ENCODE measurements around the gene PLCG2. TPM values are rescaled to one million over a fixed set of nuclear protein-coding genes. Genes with fewer than 3 reads are reported as not detected.

Gene PLCG2
- total RNA-seq, 2 experiments from 2014 or later = 11.0 to 13.3 TPM

GRCh38 chr16:81816793-81817210, 37.7 kb downstream of the PLCG2 start:
- DNase-seq = no peak
- POLR2A ChIA-PET = no interaction called here
- CTCF ChIA-PET = no interaction called here
- Mint-ChIP-seq H3K36me3 (ENCODE audit: low read depth) (peaks cover 5% of the 10 kb centered on the region), H3K27ac (no peak overlapping the region), H3K9me3 (no peaks in the 10 kb centered on the region), H3K4me3 (no peak overlapping the region), H3K27me3 (no peaks in the 10 kb centered on the region), H3K4me1 (peaks cover 12% of the 10 kb centered on the region)

- POLR2A ChIA-PET = no interaction called here
- no peak overlapping the region for H3K4me3 Mint-ChIP-seq
- peaks cover 12% of the 10 kb centered on the region for H3K4me1 Mint-ChIP-seq
- H3K27ac Mint-ChIP-seq = no peak overlapping the region
- peaks cover 5% of the 10 kb centered on the region for H3K36me3 Mint-ChIP-seq (ENCODE audit: low read depth)
- H3K9me3 Mint-ChIP-seq = no peaks in the 10 kb centered on the region
- H3K27me3 Mint-ChIP-seq = no peaks in the 10 kb centered on the region
- DNase-seq = no peak
- CTCF ChIA-PET = no interaction called here
These were observed 38.2 kb downstream of the PLCG2 start for GRCh38 chr16:81817296-81817695.

GRCh38 chr16:81817789-81818567, 38.9 kb downstream of the PLCG2 start:
- Mint-ChIP-seq H3K4me3 (no peak overlapping the region), H3K4me1 (peaks cover 12% of the 10 kb centered on the region), H3K27ac (peak overlapping the region; percentile 45), H3K9me3 (no peaks in the 10 kb centered on the region), H3K27me3 (no peaks in the 10 kb centered on the region), H3K36me3 (ENCODE audit: low read depth) (no peaks in the 10 kb centered on the region)
- POLR2A ChIA-PET = no interaction called here
- no peak for DNase-seq
- CTCF ChIA-PET = interaction anchor here (0.6 to 1.0 kb wide), 2 partner anchors 20 to 55 kb away, joined by 3 read pairs; no protein-coding TSS in a partner anchor

- POLR2A ChIA-PET = no interaction called here
These were observed 39.4 kb downstream of the PLCG2 start for GRCh38 chr16:81818568-81818896.

DNA sequence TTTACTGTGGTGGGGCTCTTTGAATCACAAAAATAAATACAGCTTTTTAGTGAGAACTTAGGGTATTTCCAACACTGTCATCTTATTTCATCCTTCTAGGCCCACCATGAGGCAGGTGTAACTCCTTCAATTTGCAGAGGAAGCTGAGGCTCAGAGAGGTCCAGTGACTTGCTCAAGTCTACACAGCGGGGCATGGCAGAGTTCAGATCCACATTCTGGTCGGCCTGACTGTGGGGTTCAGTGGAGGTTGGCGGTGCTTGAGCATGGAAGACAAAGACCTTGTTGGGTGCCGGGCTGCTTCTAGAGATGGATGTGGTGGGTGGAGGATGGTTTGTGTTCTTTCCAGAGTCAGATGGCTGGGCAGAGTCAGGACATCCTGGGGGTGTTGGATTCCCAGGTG, 39.8 kb downstream of the PLCG2 start:
- POLR2A ChIA-PET = no interaction called here

More at GRCh38 chr16:81818568-81818896, 39.4 kb downstream of the PLCG2 start:
- H3K27ac Mint-ChIP-seq = no peak overlapping the region
- peaks cover 13% of the 10 kb centered on the region for H3K4me1 Mint-ChIP-seq
- no peak overlapping the region for H3K4me3 Mint-ChIP-seq
- H3K36me3 Mint-ChIP-seq (ENCODE audit: low read depth) = no peaks in the 10 kb centered on the region
- CTCF ChIA-PET = interaction anchor here (0.5 to 1.0 kb wide), 3 partner anchors 20 to 638 kb away, joined by 3 read pairs; no protein-coding TSS in a partner anchor
- DNase-seq = no peak
- no peaks in the 10 kb centered on the region for H3K27me3 Mint-ChIP-seq
- no peaks in the 10 kb centered on the region for H3K9me3 Mint-ChIP-seq

GRCh38 chr16:81821436-81822128, 42.5 kb downstream of the PLCG2 start:
- Mint-ChIP-seq H3K4me3 (no peak overlapping the region), H3K9me3 (no peaks in the 10 kb centered on the region), H3K27ac (no peak overlapping the region), H3K36me3 (ENCODE audit: low read depth) (no peaks in the 10 kb centered on the region), H3K4me1 (peaks cover 13% of the 10 kb centered on the region), H3K27me3 (no peaks in the 10 kb centered on the region)
- POLR2A ChIA-PET = no interaction called here
- CTCF ChIA-PET = no interaction called here
- DNase-seq = no peak

More for the DNA sequence above, 39.8 kb downstream of the PLCG2 start:
- no peak overlapping the region for H3K4me3 Mint-ChIP-seq
- DNase-seq = no peak
- no peaks in the 10 kb centered on the region for H3K36me3 Mint-ChIP-seq (ENCODE audit: low read depth)
- CTCF ChIA-PET = interaction anchor here (0.5 to 1.0 kb wide), 3 partner anchors 21 to 637 kb away, joined by 3 read pairs; no protein-coding TSS in a partner anchor
- H3K4me1 Mint-ChIP-seq = peaks cover 13% of the 10 kb centered on the region
- no peaks in the 10 kb centered on the region for H3K27me3 Mint-ChIP-seq
- no peaks in the 10 kb centered on the region for H3K9me3 Mint-ChIP-seq
- H3K27ac Mint-ChIP-seq = no peak overlapping the region

DNA sequence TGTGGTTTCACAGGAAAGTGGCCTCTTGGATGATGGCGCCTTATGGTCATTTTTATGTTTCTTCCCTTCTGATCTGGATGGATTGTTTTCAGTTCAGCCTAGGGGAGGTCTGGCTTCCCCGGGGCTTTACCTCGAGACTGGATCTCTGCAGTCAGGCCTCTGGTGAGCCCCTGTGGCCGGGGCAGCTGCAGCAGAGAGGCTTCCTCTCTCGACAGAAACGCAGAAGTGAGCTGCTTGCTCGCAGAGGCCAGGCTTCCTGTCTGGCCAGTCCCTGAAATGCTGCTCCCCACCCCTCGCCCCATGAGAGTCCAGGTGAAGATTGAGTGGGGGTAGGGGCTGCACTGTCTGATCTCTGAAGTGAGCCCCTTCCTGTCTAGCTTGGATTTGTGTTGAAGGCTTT, 44.0 kb downstream of the PLCG2 start:
- no peak overlapping the region for H3K4me3 Mint-ChIP-seq
- DNase-seq = no peak
- no peaks in the 10 kb centered on the region for H3K9me3 Mint-ChIP-seq
- peaks cover 4% of the 10 kb centered on the region for H3K4me1 Mint-ChIP-seq
- H3K27me3 Mint-ChIP-seq = no peaks in the 10 kb centered on the region
- POLR2A ChIA-PET = no interaction called here
- CTCF ChIA-PET = no interaction called here
- no peaks in the 10 kb centered on the region for H3K36me3 Mint-ChIP-seq (ENCODE audit: low read depth)
- H3K27ac Mint-ChIP-seq = no peak overlapping the region

DNA sequence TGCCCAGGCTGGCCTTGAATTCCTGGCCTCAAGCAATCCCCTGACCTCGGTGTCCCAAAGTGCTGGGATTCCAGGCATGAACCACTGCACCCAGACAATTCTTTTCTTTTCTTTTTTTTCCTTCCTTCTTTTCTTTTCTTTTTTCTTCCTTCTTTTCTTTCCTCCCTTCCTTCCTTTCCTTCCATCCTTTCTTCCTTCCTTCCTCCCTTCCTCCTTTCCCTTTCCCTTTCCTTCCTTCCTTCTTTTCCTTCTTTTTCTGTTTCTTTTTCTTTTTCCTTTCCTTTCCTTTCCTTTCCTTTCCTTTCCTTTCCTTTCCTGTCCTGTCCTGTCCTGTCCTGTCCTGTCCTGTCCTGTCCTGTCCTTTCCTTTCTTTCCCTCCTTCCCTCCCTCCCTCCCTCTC, 44.6 kb downstream of the PLCG2 start:
- no peak overlapping the region for H3K27ac Mint-ChIP-seq
- CTCF ChIA-PET = no interaction called here
- peaks cover 1% of the 10 kb centered on the region for H3K4me1 Mint-ChIP-seq

DNA sequence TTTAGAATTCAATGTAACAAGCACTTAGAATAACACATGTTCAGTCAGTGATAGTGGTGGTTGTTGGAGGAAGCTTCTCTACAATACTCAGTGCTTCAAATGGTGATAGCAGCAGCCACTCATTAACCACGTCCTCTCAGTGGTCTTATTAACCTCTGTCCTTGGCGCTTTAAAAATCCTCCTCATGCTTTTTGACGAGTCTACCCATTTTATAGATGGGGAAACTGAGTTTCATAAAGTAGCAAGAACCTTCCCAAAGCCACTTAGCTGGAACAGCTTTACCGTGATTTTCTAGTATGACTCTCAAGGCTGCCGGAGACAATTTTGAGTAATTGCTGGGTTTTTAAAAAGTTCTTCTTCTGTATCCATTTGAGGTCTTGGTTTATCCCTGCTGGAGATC, 47.4 kb downstream of the PLCG2 start:
- no peak for DNase-seq
- peaks cover 6% of the 10 kb centered on the region for H3K4me1 Mint-ChIP-seq
- no peaks in the 10 kb centered on the region for H3K27me3 Mint-ChIP-seq
- H3K9me3 Mint-ChIP-seq = no peaks in the 10 kb centered on the region
- H3K4me3 Mint-ChIP-seq = no peak overlapping the region
- CTCF ChIA-PET = no interaction called here
- POLR2A ChIA-PET = no interaction called here
- no peak overlapping the region for H3K27ac Mint-ChIP-seq
- no peaks in the 10 kb centered on the region for H3K36me3 Mint-ChIP-seq (ENCODE audit: low read depth)

More for the DNA sequence above, 44.6 kb downstream of the PLCG2 start:
- no peak for DNase-seq
- POLR2A ChIA-PET = no interaction called here
- Mint-ChIP-seq H3K36me3 (ENCODE audit: low read depth) (no peaks in the 10 kb centered on the region), H3K4me3 (no peak overlapping the region), H3K27me3 (no peaks in the 10 kb centered on the region), H3K9me3 (no peaks in the 10 kb centered on the region)

DNA sequence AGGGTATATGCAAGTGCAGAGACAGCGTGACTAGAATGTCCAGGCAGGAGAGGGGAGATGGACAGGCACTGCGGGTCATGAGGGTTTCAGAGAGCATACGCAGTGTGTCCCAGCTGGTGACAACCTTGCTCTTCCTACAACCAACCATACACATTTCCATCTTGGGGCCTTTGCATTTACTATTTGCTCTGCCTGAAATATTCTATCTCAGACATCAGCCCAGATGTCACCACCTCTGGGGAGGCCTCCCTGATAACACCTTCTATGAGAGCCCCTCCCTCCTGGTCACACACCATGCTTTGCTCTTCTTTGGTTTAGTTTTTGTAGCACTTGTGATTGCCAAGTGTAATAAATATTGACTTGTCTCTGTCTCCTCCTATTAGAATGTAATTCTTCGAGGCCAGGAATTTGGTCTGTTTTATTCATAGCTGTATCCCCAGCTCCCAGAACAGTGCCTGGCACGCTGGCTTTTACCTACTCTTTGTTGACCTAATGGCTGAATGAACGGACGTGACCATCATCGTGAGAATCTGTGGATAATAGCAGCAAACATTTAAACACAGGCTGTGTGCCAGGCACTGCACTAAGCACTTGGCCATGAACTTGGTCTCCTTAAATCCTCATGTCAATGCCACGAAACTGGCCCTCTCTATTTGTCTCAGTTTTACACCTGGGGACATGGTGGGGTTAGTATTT, 51.9 kb downstream of the PLCG2 start:
- POLR2A ChIA-PET = no interaction called here
- Mint-ChIP-seq H3K27me3 (no peaks in the 10 kb centered on the region), H3K27ac (no peak overlapping the region), H3K36me3 (ENCODE audit: low read depth) (no peaks in the 10 kb centered on the region), H3K4me1 (peaks cover 18% of the 10 kb centered on the region), H3K9me3 (no peaks in the 10 kb centered on the region), H3K4me3 (no peak overlapping the region)
- CTCF ChIA-PET = no interaction called here
- DNase-seq = no peak

DNA sequence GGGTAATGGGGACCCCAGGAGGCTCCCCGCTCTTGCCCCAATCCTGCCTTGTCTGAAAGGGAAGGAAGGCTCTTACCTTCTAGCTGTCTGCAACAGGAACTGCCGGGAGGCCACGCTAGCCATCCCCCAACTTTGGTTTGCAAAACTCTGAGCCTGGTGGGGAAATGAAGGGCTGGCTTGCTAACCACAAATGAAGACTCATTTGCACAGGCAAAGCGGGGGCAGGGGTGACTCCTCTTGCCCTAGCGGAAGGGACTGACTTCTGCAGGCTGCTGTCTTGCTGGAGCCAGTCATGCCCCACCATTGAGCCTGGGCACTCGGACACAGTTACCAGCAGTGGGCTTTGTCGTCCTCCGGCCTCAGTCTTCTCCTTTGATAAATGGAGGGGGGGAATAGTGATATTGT, 52.6 kb downstream of the PLCG2 start:
- H3K9me3 Mint-ChIP-seq = no peaks in the 10 kb centered on the region
- H3K36me3 Mint-ChIP-seq (ENCODE audit: low read depth) = no peaks in the 10 kb centered on the region
- H3K27ac Mint-ChIP-seq = peak overlapping the region; percentile 10
- H3K4me1 Mint-ChIP-seq = peaks cover 21% of the 10 kb centered on the region
- POLR2A ChIA-PET = no interaction called here
- no peak overlapping the region for H3K4me3 Mint-ChIP-seq
- CTCF ChIA-PET = no interaction called here
- peak; percentile 60 for DNase-seq
- H3K27me3 Mint-ChIP-seq = no peaks in the 10 kb centered on the region

DNA sequence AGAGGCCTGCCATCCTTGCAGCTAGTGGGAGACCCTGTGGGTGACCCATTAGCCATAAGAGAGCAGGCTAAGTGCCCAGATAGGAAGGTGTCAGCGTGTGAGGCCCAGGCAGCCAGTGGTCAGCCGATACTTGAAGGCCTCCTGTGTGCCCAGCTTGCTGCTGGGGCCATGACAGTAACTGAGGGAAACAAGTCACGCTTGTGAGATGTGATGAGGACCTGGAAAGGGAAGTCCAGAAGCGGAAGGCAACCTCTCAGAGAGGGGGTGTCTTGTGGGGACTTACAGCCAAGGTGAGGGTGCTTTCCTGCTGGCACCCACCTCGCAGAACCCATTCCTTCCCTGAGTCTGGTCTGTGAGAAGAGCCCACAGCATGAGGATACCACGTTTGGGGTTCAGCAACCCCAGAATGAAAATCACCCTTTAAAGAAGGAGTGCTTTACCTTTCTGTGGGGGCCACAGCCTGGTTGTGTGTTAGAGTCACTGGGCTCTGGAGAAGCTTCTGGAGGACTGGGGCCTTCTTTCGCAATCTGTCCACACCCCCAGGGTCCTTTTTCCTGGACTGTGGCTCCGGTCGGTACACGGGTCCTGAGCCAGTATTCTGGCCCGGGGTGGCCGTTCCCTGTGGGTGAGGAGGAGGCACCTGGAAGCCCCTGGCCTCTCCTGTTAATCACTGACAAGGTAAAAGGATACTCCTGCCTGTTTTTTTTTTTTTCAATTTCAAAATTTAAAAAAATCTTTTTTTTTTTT, 53.9 kb downstream of the PLCG2 start:
- Mint-ChIP-seq H3K27ac (no peak overlapping the region), H3K4me3 (no peak overlapping the region), H3K36me3 (ENCODE audit: low read depth) (no peaks in the 10 kb centered on the region), H3K9me3 (no peaks in the 10 kb centered on the region), H3K4me1 (peaks cover 26% of the 10 kb centered on the region), H3K27me3 (no peaks in the 10 kb centered on the region)
- ChIA-PET CTCF (no interaction called here), POLR2A (no interaction called here)
- no peak for DNase-seq

DNA sequence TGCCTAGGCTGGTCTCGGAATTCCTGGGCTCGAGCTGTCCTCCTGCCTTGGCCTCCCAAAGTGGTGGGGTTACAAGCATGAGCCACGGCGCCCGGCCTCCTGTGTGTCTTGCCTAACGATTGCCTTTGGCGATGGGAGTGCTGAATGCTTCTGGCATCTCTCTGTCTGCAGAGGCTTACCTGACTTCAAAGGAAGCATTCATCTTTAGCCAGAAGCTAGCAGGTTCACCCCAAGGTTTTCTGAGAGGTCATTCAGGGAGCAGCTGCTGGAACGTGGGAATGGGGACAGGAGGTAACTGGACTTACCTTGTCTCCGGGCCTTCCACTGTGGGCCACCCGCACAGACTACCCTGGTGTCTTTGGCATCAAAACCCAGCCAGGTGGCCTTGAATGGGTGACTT, 54.7 kb downstream of the PLCG2 start:
- no peaks in the 10 kb centered on the region for H3K27me3 Mint-ChIP-seq
- ChIA-PET POLR2A (no interaction called here), CTCF (no interaction called here)
- no peaks in the 10 kb centered on the region for H3K9me3 Mint-ChIP-seq
- no peak overlapping the region for H3K27ac Mint-ChIP-seq
- no peak overlapping the region for H3K4me3 Mint-ChIP-seq
- DNase-seq = no peak
- H3K36me3 Mint-ChIP-seq (ENCODE audit: low read depth) = no peaks in the 10 kb centered on the region
- peaks cover 29% of the 10 kb centered on the region for H3K4me1 Mint-ChIP-seq

All from activated CD4-positive, alpha-beta memory T cell treated with anti-CD3 and anti-CD28 coated beads, Interleukin-2, amount 10 ng/mL, durations not matched to agents 7 days and 5 days (primary cell).